Esophagus squamous epithelium (tissue), 5 donors: ENCODE measurements around the gene PRR33. TPM values are rescaled to one million over a fixed set of nuclear protein-coding genes. Genes with fewer than 3 reads are reported as not detected.

ENCODE experiments used
- DNase-seq: peaks from one replicate; lab custom pipeline; 2025; lab: John Stamatoyannopoulos, UW
- H3K27ac ChIP-seq, 4 donors: fragments of 200-600 bp; sonication (generic); one replicate each; pipeline ENCODE4 v1.5.1; 2016 to 2019; ENCODE audit warnings: mild to moderate bottlenecking in 1 of 4
- H3K27me3 ChIP-seq, 4 donors: fragments of 200-600 bp; sonication (generic); 1 replicate in 3 of 4; 2 replicates in 1 of 4; pipeline versions ENCODE4 v1.5.1 to v1.6.0; 2017 to 2021; ENCODE audit warnings: antibody characterized with exemption in 1 of 4
- H3K36me3 ChIP-seq, 3 donors: fragments of 200-600 bp; sonication (generic); one replicate each; pipeline ENCODE4 v1.5.1; 2016 to 2019
- H3K4me1 ChIP-seq, 3 donors: fragments of 200-600 bp; sonication (generic); one replicate each; pipeline ENCODE4 v1.5.1; 2017 to 2019
- H3K4me3 ChIP-seq, 4 donors: fragments of 200-600 bp; sonication (generic); 1 replicate in 3 of 4; 2 replicates in 1 of 4; pipeline ENCODE4 v1.5.1; 2016 to 2019; ENCODE audit warnings: mild to moderate bottlenecking in 2 of 4, moderate library complexity in 1 of 4
- H3K9me3 ChIP-seq, 3 donors: fragments of 200-600 bp; sonication (generic); one replicate each; pipeline ENCODE4 v1.5.1; 2016 to 2019
- POLR2A ChIP-seq, 4 donors: fragments of 450-650 bp; IDR thresholded peaks; one replicate each; pipeline ENCODE4 v1.6.1; 2017; ENCODE audit warnings: antibody characterized with exemption in 4 of 4, mild to moderate bottlenecking in 4 of 4, moderate library complexity in 3 of 4
- WGBS, 2 donors: methylation state at CpG; one replicate each; pipeline ENCODE4 v1.1.5; 2018; 5-methylcytosine and 5-hydroxymethylcytosine counted together
- intact Hi-C: fragments of 100-400 bp; cut with DNase I; formaldehyde crosslinking; loops from one replicate; pipeline ENCODE4 v1.15.0; 2022
- total RNA-seq, 4 donors: library from RNA; depleted of rRNA; stranded (reverse); fragments of >200 nt; gene quantifications; one replicate each; pipeline ENCODE4 v1.1.0, GENCODE V29; 2016
- TF ChIP-seq, protein P1 (sequence below), 6 experiments: fragments of 450-650 bp in 4 of 6; fragments of 200-600 bp in 2 of 6; sonication (generic) in 2 of 6; IDR thresholded peaks; one replicate each; pipeline ENCODE4 v1.5.1; 2016 to 2019; ENCODE audit warnings: antibody characterized with exemption in 6 of 6, mild to moderate bottlenecking in 4 of 6, moderate library complexity in 4 of 6
- donor health status: DM: yes; HTN: yes; CAD: no.

PRR33 gene
- total RNA-seq, 4 donors from 2014 or later = not detected

- H3K36me3 ChIP-seq = no peaks in the 10 kb centered on the region
- no peak for TF ChIP-seq POLR2A (IDR thresholded peaks at IDR 0.05)
- TF ChIP-seq, protein P1, sequence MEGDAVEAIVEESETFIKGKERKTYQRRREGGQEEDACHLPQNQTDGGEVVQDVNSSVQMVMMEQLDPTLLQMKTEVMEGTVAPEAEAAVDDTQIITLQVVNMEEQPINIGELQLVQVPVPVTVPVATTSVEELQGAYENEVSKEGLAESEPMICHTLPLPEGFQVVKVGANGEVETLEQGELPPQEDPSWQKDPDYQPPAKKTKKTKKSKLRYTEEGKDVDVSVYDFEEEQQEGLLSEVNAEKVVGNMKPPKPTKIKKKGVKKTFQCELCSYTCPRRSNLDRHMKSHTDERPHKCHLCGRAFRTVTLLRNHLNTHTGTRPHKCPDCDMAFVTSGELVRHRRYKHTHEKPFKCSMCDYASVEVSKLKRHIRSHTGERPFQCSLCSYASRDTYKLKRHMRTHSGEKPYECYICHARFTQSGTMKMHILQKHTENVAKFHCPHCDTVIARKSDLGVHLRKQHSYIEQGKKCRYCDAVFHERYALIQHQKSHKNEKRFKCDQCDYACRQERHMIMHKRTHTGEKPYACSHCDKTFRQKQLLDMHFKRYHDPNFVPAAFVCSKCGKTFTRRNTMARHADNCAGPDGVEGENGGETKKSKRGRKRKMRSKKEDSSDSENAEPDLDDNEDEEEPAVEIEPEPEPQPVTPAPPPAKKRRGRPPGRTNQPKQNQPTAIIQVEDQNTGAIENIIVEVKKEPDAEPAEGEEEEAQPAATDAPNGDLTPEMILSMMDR (IDR thresholded peaks at IDR 0.05) = no peak
- H3K4me3 ChIP-seq = no peak overlapping the region
- peak overlapping the region in 3 of 4 donors; percentile 51 to 72 (median 55) for H3K27ac ChIP-seq
- H3K27me3 ChIP-seq = peaks cover 0 to 19% (median 0%) of the 10 kb centered on the region in 4 donors
- 32 to 77% methylated on average over 7 to 16 of the region's 21 CpGs for whole genome bisulfite sequencing, 2 donors
- intact Hi-C loops = loop anchor here (10.0 kb wide), 2 partner anchors 76 to 226 kb away; partner anchors contain the start of gene KRTAP5-6
- H3K9me3 ChIP-seq = no peaks in the 10 kb centered on the region
- DNase-seq = no peak
- H3K4me1 ChIP-seq = peaks cover 12 to 80% (median 30%) of the 10 kb centered on the region in 3 donors
Observed at GRCh38 chr11:1920909-1921573, 29.3 kb upstream of the PRR33 start.

- Histone ChIP-seq H3K27ac (no peak overlapping the region), H3K4me1 (peaks cover 12 to 72% (median 30%) of the 10 kb centered on the region in 3 donors), H3K27me3 (peaks cover 0 to 19% (median 0%) of the 10 kb centered on the region in 4 donors), H3K36me3 (no peaks in the 10 kb centered on the region), H3K4me3 (no peak overlapping the region), H3K9me3 (no peaks in the 10 kb centered on the region)
- no peak for TF ChIP-seq POLR2A (IDR thresholded peaks at IDR 0.05)
- TF ChIP-seq, protein P1 (IDR thresholded peaks at IDR 0.05) = no peak
- WGBS, 2 donors = 74 to 82% methylated on average over 7 to 13 of the region's 25 CpGs
- intact Hi-C loops = loop anchor here (10.0 kb wide), 2 partner anchors 76 to 226 kb away; partner anchors contain the start of gene KRTAP5-6
- DNase-seq = no peak
Observed at GRCh38 chr11:1920128-1920908, 28.6 kb upstream of the PRR33 start.

- no peak for DNase-seq
Observed at GRCh38 chr11:1919391-1920127, 27.9 kb upstream of the PRR33 start, which contains the start of gene TNNT3. TSS of gene TNNT3 (plus strand) at chr11:1919703. CDS start at chr11:1922875, 3,172 bp downstream.

GRCh38 chr11:1918436-1919315, 27.0 kb upstream of the PRR33 start:
- intact Hi-C loops = no loop called here
- peaks cover 9 to 56% (median 18%) of the 10 kb centered on the region in 3 donors for H3K4me1 ChIP-seq
- H3K36me3 ChIP-seq = no peaks in the 10 kb centered on the region
- H3K4me3 ChIP-seq = no peak overlapping the region
- DNase-seq = no peak
- H3K27ac ChIP-seq = no peak overlapping the region
- WGBS, 2 donors = 62 to 69% methylated on average over 5 of the region's 29 CpGs
- TF ChIP-seq POLR2A (IDR thresholded peaks at IDR 0.05) = no peak
- TF ChIP-seq, protein P1 (IDR thresholded peaks at IDR 0.05) = no peak
- peaks cover 0 to 19% (median 0%) of the 10 kb centered on the region in 4 donors for H3K27me3 ChIP-seq
- no peaks in the 10 kb centered on the region for H3K9me3 ChIP-seq

More at GRCh38 chr11:1919391-1920127, 27.9 kb upstream of the PRR33 start, which contains the start of gene TNNT3:
- intact Hi-C loops = loop anchor here (10.0 kb wide), 2 partner anchors 75 to 225 kb away; partner anchors contain the start of gene KRTAP5-6
- no peak within 1 kb of the TSS for H3K4me3 ChIP-seq
- H3K27ac ChIP-seq = no peak within 1 kb of the TSS
- no peaks in the 10 kb centered on the region for H3K9me3 ChIP-seq
- 35 to 85% methylated on average over 3 to 4 of the region's 31 CpGs for WGBS, 2 donors
- H3K4me1 ChIP-seq = peaks cover 11 to 65% (median 26%) of the 10 kb centered on the region in 3 donors
- TF ChIP-seq, protein P1 (IDR thresholded peaks at IDR 0.05) = no peak
- TF ChIP-seq POLR2A (IDR thresholded peaks at IDR 0.05) = no peak
- no peaks in the 10 kb centered on the region for H3K36me3 ChIP-seq
- peaks cover 0 to 19% (median 0%) of the 10 kb centered on the region in 4 donors for H3K27me3 ChIP-seq
